ENCODE results near the gene BRIP1.

DNA sequence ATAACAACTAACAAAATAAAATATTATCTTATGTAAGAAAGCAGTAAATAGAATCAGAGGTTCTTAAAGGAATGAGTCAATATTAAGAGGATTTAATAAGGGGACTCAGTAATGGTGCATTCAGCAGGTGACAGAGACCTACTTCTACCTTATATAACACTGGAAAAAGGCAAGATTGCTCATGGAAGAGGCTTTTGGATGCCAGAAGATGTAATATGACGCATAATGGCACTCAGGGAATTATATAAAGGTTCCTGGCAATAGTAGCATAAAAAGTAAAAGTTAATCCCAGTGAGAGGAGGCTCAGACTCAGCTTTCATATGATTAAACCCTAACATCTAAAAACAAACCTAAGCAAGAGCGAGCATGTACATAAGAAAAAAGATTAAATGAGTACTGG lies 136.4 kb downstream of the BRIP1 start:
- TF ChIP-seq, protein P1, sequence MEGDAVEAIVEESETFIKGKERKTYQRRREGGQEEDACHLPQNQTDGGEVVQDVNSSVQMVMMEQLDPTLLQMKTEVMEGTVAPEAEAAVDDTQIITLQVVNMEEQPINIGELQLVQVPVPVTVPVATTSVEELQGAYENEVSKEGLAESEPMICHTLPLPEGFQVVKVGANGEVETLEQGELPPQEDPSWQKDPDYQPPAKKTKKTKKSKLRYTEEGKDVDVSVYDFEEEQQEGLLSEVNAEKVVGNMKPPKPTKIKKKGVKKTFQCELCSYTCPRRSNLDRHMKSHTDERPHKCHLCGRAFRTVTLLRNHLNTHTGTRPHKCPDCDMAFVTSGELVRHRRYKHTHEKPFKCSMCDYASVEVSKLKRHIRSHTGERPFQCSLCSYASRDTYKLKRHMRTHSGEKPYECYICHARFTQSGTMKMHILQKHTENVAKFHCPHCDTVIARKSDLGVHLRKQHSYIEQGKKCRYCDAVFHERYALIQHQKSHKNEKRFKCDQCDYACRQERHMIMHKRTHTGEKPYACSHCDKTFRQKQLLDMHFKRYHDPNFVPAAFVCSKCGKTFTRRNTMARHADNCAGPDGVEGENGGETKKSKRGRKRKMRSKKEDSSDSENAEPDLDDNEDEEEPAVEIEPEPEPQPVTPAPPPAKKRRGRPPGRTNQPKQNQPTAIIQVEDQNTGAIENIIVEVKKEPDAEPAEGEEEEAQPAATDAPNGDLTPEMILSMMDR (IDR thresholded peaks at IDR 0.05; ENCODE audit: insufficient read depth, low read depth, low read length), result no peak
- TF ChIP-seq EZH2 (IDR thresholded peaks at IDR 0.05; ENCODE audit: insufficient read depth, low read length), result no peak
